HCT116 (cell line): ENCODE measurements around the gene C2orf68. TPM values are rescaled to one million over a fixed set of nuclear protein-coding genes. Genes with fewer than 3 reads are reported as not detected.

Source experiments
- ATAC-seq: fragments of 200-7000 bp; cut with Tn5 transposase; 2 replicates; pipeline ENCODE4 v1.9.1; 2020; ENCODE audit warnings: mild to moderate bottlenecking, moderate library complexity
- BruUV-seq: library from RNA; stranded (reverse); fragments of 400-500 nt; replicated peaks from 2 replicates; lab custom pipeline; 2021; lab: Mats Ljungman, UMichigan
- CTCF ChIA-PET: fragments of 300-600 bp; sonication (Branson Sonifier 250); formaldehyde crosslinking; loops from one replicate; lab custom pipeline; 2021; ENCODE audit warnings: antibody characterized with exemption; lab: Charles Lee
- POLR2A ChIA-PET: fragments of 300-600, 350-600 bp; sonication (Branson Sonifier 250); formaldehyde crosslinking; loops from one replicate; lab custom pipeline; 2021; ENCODE audit warnings: antibody characterized with exemption; lab: Charles Lee
- RAD21 ChIA-PET, 2 experiments: fragments of 300-600 bp; sonication (Branson Sonifier 250); formaldehyde crosslinking; loops; one replicate each; lab custom pipeline; 2023; ENCODE audit warnings: low total read pairs in 2 of 2; ENCODE audit not compliant: uncharacterized antibody in 2 of 2, unreplicated experiment in 2 of 2, low non-redundant PET in 1 of 2; lab: Charles Lee
- DNase-seq: peaks from one replicate; pipeline ENCODE4 v3.0.0-alpha.2; 2010; ENCODE audit warnings: low read depth, low spot score
- H2AFZ ChIP-seq: fragments of 200-600 bp; shearing (Covaris generic), sonication (generic); 2 replicates; pipeline ENCODE4 v1.6.1; 2017; ENCODE audit warnings: low read depth, mixed run types, mixed read lengths, antibody characterized with exemption, low read length; ENCODE audit not compliant: poor library complexity, severe bottlenecking
- H3K27ac ChIP-seq: 2 replicates; pipeline ENCODE4 v1.5.1; 2012; ENCODE audit warnings: low read depth, low read length
- H3K27me3 ChIP-seq: fragments of 200-600 bp; sonication (generic); 2 replicates; pipeline ENCODE4 v1.6.1; 2016; ENCODE audit warnings: mixed run types, low read length, mixed read lengths; ENCODE audit not compliant: insufficient read depth
- H3K36me3 ChIP-seq, 2 experiments: fragments of 200-500 bp in 1 of 2; fragments of 200-600 bp in 1 of 2; sonication (Bioruptor generic) in 1 of 2; sonication (generic) in 1 of 2; 2 replicates each; pipeline versions ENCODE4 v1.5.1 to v1.6.1; 2014 to 2016; ENCODE audit warnings: low read length in 2 of 2, inconsistent platforms in 1 of 2, mixed read lengths in 1 of 2, mixed run types in 1 of 2; ENCODE audit not compliant: insufficient read depth in 2 of 2, control insufficient read depth in 1 of 2
- H3K4me1 ChIP-seq, 2 experiments: fragments of 200-600 bp in 1 of 2; sonication (generic) in 1 of 2; 2 replicates each; pipeline versions ENCODE4 v1.5.1 to v1.6.1; 2012 to 2017; ENCODE audit warnings: low read length in 2 of 2, inconsistent platforms in 1 of 2, mild to moderate bottlenecking in 1 of 2, mixed read lengths in 1 of 2, mixed run types in 1 of 2, moderate library complexity in 1 of 2; ENCODE audit not compliant: insufficient read depth in 2 of 2, control insufficient read depth in 1 of 2
- H3K4me2 ChIP-seq: fragments of 200-600 bp; sonication (generic); 2 replicates; pipeline ENCODE4 v1.6.1; 2017; ENCODE audit warnings: mixed run types, low read length, mixed read lengths
- H3K4me3 ChIP-seq, 2 experiments: fragments of 200-600 bp in 1 of 2; sonication (generic) in 1 of 2; replicated peaks in 1 of 2; 2 replicates each; pipeline ENCODE4 v1.5.1; 2011 to 2016; ENCODE audit warnings: low read length in 2 of 2, control low read depth in 1 of 2, low read depth in 1 of 2, mild to moderate bottlenecking in 1 of 2, mixed read lengths in 1 of 2, mixed run types in 1 of 2
- H3K79me2 ChIP-seq: fragments of 200-600 bp; sonication (generic); 2 replicates; pipeline ENCODE4 v1.6.1; 2017; ENCODE audit warnings: mild to moderate bottlenecking, mixed run types, low read length, moderate library complexity, mixed read lengths; ENCODE audit not compliant: insufficient read depth
- H3K9ac ChIP-seq: fragments of 200-600 bp; sonication (generic); 2 replicates; pipeline ENCODE4 v1.6.1; 2016; ENCODE audit warnings: low read length, mixed read lengths
- H3K9me2 ChIP-seq: fragments of 200-600 bp; sonication (generic), shearing (Covaris generic); 2 replicates; pipeline ENCODE4 v1.6.1; 2017; ENCODE audit warnings: mixed run types, mild to moderate bottlenecking, moderate library complexity; ENCODE audit not compliant: insufficient read depth
- H3K9me3 ChIP-seq, 2 experiments: fragments of 200-500 bp in 1 of 2; fragments of 200-600 bp in 1 of 2; sonication (Bioruptor generic) in 1 of 2; sonication (generic) in 1 of 2; 2 replicates each; pipeline ENCODE4 v1.6.1; 2014 to 2017; ENCODE audit warnings: low read length in 2 of 2, mixed read lengths in 2 of 2, inconsistent platforms in 1 of 2, low read depth in 1 of 2, mild to moderate bottlenecking in 1 of 2, mixed run types in 1 of 2, moderate library complexity in 1 of 2; ENCODE audit not compliant: control insufficient read depth in 1 of 2, insufficient read depth in 1 of 2
- H4K20me1 ChIP-seq: fragments of 200-600 bp; sonication (generic), shearing (Covaris generic); 2 replicates; pipeline ENCODE4 v1.6.1; 2017; ENCODE audit warnings: mixed run types, mild to moderate bottlenecking, moderate library complexity; ENCODE audit not compliant: insufficient read depth
- CBX3 ChIP-seq: IDR thresholded peaks from 2 replicates; pipeline ENCODE4 v1.6.1; 2012; ENCODE audit warnings: low read depth
- EGR1 ChIP-seq: IDR thresholded peaks from 2 replicates; pipeline ENCODE4 v1.6.1; 2012; ENCODE audit warnings: low read depth
- EZH2 ChIP-seq: fragments of 200-600 bp; sonication (generic); IDR thresholded peaks from 2 replicates; pipeline ENCODE4 v1.6.1; 2017; ENCODE audit warnings: antibody characterized with exemption, mixed run types
- FOSL1 ChIP-seq: IDR thresholded peaks from 2 replicates; pipeline ENCODE4 v1.6.1; 2012; ENCODE audit warnings: low read depth
- JUND ChIP-seq: IDR thresholded peaks from 2 replicates; pipeline ENCODE4 v1.6.1; 2012
- POLR2AphosphoS5 ChIP-seq: IDR thresholded peaks from 2 replicates; pipeline ENCODE4 v1.6.1; 2011; ENCODE audit warnings: mild to moderate bottlenecking, low read depth, low read length, moderate library complexity
- SIN3A ChIP-seq: IDR thresholded peaks from 2 replicates; pipeline ENCODE4 v1.6.1; 2012; ENCODE audit warnings: low read depth
- SP1 ChIP-seq: IDR thresholded peaks from 2 replicates; pipeline ENCODE4 v1.6.1; 2012; ENCODE audit warnings: low read depth
- SRF ChIP-seq: IDR thresholded peaks from 2 replicates; pipeline ENCODE4 v1.6.1; 2012; ENCODE audit warnings: low read depth
- TCF7L2 ChIP-seq: IDR thresholded peaks from 2 replicates; pipeline ENCODE4 v1.7.0; 2011; ENCODE audit warnings: borderline replicate concordance, inconsistent platforms; ENCODE audit not compliant: insufficient read depth, insufficient read length; ENCODE audit errors: extremely low read depth
- intact Hi-C: fragments of 100-400 bp; cut with micrococcal nuclease; formaldehyde crosslinking; loops from 2 replicates; pipeline ENCODE4 v1.10.0; 2022
- total RNA-seq: library from RNA; stranded (reverse); gene quantifications from one replicate; pipeline ENCODE4 v1.2.1, GENCODE V29; 2021; ENCODE audit not compliant: unreplicated experiment
- TF ChIP-seq, protein P1 (sequence below): IDR thresholded peaks from 2 replicates; pipeline ENCODE4 v1.6.1; 2012
- TF ChIP-seq, protein P2 (sequence below): IDR thresholded peaks from 2 replicates; pipeline ENCODE4 v1.6.1; 2012; ENCODE audit warnings: low read depth

The C2orf68 gene
- total RNA-seq, 1 experiment from 2014 or later = 21.8 TPM

DNA sequence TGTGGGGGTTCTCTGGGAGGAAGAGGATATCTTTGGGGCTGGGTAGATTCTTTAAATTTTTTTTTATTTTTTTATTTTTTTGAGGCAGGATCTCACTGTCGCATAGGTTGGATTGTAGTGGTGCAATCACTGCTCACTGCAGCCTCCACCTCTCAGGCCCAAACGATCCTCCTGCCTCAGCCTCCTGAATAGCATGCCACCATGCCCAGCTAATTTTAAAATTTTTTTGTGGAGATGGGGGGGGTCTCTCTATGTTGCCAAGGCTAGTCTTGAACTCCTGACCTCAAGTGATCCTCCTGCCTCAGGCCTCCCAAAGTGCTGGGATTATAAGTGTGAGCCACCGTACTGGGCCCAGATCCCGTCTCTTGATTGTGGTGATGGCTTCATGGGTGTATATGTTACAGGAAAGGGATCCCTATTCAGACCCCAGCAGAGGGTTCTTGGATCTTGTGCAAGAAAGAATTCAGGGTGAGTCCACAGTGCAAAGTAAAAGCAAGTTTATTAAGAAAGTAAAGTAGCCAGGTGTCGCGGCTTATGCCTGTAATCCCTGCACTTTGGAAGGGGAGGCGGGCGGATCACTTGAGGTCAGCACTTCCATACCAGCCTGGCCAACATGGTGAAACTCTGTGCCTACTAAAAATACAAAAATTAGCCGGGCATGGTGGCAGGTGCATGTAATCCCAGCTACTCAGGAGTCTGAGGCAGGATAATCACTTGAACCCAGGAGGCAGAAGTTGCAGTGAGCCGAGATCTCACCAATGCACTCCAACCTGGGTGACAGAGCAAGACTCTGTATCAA, 2.0 kb upstream of the C2orf68 start:
- H3K27ac ChIP-seq = no peak overlapping the region
- H3K36me3 ChIP-seq = peaks cover 3 to 17% of the 10 kb centered on the region in 2 experiments; a peak in 2 of 4 replicates
- no peak overlapping the region for H2AFZ ChIP-seq
- no TSS peak for BruUV-seq
- peaks cover 52% of the 10 kb centered on the region for H3K79me2 ChIP-seq
- H3K4me2 ChIP-seq = no peak overlapping the region
- no peaks in the 10 kb centered on the region for H4K20me1 ChIP-seq
- peaks cover 18 to 39% of the 10 kb centered on the region in 2 experiments for H3K4me1 ChIP-seq
- POLR2A ChIA-PET = no interaction called here
- ATAC-seq (no peak), DNase-seq (no peak)
- RAD21 ChIA-PET = no interaction called here
- no peak overlapping the region for H3K4me3 ChIP-seq
- intact Hi-C loops = loop anchor here (5.0 kb wide), 2 partner anchors 262 to 323 kb away; partner anchors contain the start of genes ELMOD3 and RETSAT
- CTCF ChIA-PET = no interaction called here
- TF ChIP-seq SIN3A = no peak
- TF ChIP-seq FOSL1 = no peak
- no peak for TF ChIP-seq JUND
- TF ChIP-seq POLR2AphosphoS5 = peak; percentile 25
- TF ChIP-seq CBX3 = no peak
- TF ChIP-seq TCF7L2 = no peak
- H3K9ac ChIP-seq = no peak overlapping the region
- H3K9me2 ChIP-seq = no peaks in the 10 kb centered on the region
- no peaks in the 10 kb centered on the region for H3K9me3 ChIP-seq
- no peaks in the 10 kb centered on the region for H3K27me3 ChIP-seq

DNA sequence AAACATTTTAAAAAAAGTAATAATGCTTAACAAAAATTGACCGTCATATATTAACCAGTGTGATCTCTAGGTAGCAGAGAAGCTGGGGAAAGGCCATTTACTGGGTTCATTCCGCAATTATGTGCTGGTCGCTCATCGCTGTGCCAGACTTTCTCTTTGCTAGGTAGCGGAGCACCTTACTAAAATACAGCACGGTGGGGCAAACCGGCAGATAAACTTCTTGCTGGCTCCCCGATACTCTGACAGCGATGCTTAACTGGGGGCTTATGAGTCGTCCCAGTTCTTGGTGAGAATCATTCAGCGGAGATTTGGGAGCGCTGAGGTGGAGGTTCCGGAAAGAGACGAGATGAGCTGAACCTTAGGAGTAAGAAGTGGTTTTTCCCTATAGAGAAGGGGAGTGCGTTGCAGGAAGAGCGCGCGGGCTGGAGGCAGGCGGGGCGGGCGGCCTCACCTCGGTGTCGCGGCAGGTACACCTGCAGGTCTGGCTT, 605 bp downstream of the C2orf68 start:
- CTCF ChIA-PET = interaction anchor here (1.3 to 1.5 kb wide), 2 partner anchors 8 to 26 kb away, joined by 3 to 5 read pairs; partner anchors contain the start of gene TMEM150A
- H3K36me3 ChIP-seq = peaks cover 6 to 16% of the 10 kb centered on the region in 2 experiments

More for the DNA sequence above, 605 bp downstream of the C2orf68 start:
- H3K4me2 ChIP-seq = peak overlapping the region; percentile 93
- RAD21 ChIA-PET = no interaction called here
- peak overlapping the region; percentile 93 to 98 for H3K4me3 ChIP-seq
- no peak for ATAC-seq
- H3K27me3 ChIP-seq = no peaks in the 10 kb centered on the region
- H3K9ac ChIP-seq = peak overlapping the region; percentile 86
- H2AFZ ChIP-seq = no peak overlapping the region
- H3K4me1 ChIP-seq = peaks cover 9 to 28% of the 10 kb centered on the region in 2 experiments
- no peaks in the 10 kb centered on the region for H3K9me3 ChIP-seq
- TF ChIP-seq EGR1 = no peak
- no peak for TF ChIP-seq SP1
- TF ChIP-seq, protein P1, sequence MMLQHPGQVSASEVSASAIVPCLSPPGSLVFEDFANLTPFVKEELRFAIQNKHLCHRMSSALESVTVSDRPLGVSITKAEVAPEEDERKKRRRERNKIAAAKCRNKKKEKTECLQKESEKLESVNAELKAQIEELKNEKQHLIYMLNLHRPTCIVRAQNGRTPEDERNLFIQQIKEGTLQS = no peak
- TF ChIP-seq POLR2AphosphoS5 = no peak
- TF ChIP-seq SIN3A = no peak
- no peak for TF ChIP-seq FOSL1
- TF ChIP-seq EZH2 = no peak
- no peak for TF ChIP-seq SRF
- TF ChIP-seq, protein P2, sequence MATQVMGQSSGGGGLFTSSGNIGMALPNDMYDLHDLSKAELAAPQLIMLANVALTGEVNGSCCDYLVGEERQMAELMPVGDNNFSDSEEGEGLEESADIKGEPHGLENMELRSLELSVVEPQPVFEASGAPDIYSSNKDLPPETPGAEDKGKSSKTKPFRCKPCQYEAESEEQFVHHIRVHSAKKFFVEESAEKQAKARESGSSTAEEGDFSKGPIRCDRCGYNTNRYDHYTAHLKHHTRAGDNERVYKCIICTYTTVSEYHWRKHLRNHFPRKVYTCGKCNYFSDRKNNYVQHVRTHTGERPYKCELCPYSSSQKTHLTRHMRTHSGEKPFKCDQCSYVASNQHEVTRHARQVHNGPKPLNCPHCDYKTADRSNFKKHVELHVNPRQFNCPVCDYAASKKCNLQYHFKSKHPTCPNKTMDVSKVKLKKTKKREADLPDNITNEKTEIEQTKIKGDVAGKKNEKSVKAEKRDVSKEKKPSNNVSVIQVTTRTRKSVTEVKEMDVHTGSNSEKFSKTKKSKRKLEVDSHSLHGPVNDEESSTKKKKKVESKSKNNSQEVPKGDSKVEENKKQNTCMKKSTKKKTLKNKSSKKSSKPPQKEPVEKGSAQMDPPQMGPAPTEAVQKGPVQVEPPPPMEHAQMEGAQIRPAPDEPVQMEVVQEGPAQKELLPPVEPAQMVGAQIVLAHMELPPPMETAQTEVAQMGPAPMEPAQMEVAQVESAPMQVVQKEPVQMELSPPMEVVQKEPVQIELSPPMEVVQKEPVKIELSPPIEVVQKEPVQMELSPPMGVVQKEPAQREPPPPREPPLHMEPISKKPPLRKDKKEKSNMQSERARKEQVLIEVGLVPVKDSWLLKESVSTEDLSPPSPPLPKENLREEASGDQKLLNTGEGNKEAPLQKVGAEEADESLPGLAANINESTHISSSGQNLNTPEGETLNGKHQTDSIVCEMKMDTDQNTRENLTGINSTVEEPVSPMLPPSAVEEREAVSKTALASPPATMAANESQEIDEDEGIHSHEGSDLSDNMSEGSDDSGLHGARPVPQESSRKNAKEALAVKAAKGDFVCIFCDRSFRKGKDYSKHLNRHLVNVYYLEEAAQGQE = no peak
- TF ChIP-seq, all 23 proteins: peak for 0
- no peak for DNase-seq
- Histone ChIP-seq H3K27ac (peak overlapping the region; percentile 87), H3K79me2 (peaks cover 26% of the 10 kb centered on the region), H3K9me2 (no peaks in the 10 kb centered on the region), H4K20me1 (no peaks in the 10 kb centered on the region)
- intact Hi-C loops = loop anchor here (5.0 kb wide), 2 partner anchors 259 to 326 kb away; partner anchors contain the start of genes ELMOD3 and RETSAT
- TSS peak; percentile 41 for BruUV-seq
- POLR2A ChIA-PET = interaction anchor here (0.6 to 1.3 kb wide), 16 partner anchors 9 to 257 kb away, joined by 3 to 20 read pairs (median 3); partner anchors contain the start of genes GGCX, RETSAT, RNF181 and TMEM150A
